Measurements from ENCODE around the gene DLG1.

DNA sequence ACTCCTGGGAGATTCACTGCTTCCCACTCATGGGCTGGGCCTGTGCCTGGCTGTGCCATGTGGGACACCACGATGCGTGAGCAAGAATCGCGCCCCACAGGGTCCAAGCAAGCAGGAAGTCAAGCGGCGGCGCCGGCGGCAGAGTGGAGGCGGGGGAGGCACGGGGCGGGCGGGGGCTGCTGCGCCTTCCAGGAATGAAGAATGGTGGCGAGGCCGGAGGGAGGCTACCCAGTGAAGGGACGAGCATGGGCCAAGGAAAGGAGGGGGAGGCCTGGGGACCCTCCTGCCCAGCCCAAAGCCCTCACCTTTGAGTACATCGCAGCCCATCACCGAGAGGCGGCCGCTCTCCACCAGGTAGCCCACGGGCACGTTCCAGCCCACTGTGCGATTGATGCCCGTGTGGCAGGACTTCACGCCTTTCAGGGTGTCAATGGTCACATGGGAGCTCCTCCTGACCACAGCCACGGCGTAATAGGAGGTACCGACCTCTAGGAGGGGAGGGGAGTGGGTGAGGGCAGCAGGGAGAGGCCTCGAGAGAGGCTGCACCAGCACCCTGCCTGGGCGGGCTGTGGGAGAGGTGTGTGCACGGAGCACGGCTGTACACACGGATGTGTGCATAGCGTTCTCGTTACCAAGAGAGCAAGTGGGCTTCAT is 274.3 kb downstream of the DLG1 start:
- TF ChIP-seq YY1 (IDR thresholded peaks at IDR 0.05; ENCODE audit: low read depth) (no peak), TAF1 (IDR thresholded peaks at IDR 0.05; ENCODE audit: low read depth) (no peak)
